Left hindlimb (tissue), 1 donor: ENCODE results near the gene CERK.

Experiments
- DNase-seq: peaks from one replicate; pipeline ENCODE4 v3.0.0-alpha.2; 2018

Gene CERK

GRCh38 chr22:46676881-46677280 is 61.2 kb downstream of the CERK start:
- no peak for DNase-seq

GRCh38 chr22:46676479-46676878 is 61.6 kb downstream of the CERK start:
- no peak for DNase-seq

- no peak for DNase-seq
These were observed 62.1 kb downstream of the CERK start for GRCh38 chr22:46675938-46676337.

- no peak for DNase-seq
These were observed 62.6 kb downstream of the CERK start for GRCh38 chr22:46675479-46675878.

- no peak for DNase-seq
These were observed 63.1 kb downstream of the CERK start for GRCh38 chr22:46674906-46675305.

GRCh38 chr22:46674367-46674781 is 63.7 kb downstream of the CERK start:
- DNase-seq: peak; percentile 71

GRCh38 chr22:46673662-46674236 is 64.3 kb downstream of the CERK start:
- DNase-seq: no peak

- no peak for DNase-seq
These were observed 64.8 kb downstream of the CERK start for GRCh38 chr22:46673205-46673604.

- DNase-seq: no peak
These were observed 65.3 kb downstream of the CERK start for GRCh38 chr22:46672731-46673130.

- no peak for DNase-seq
These were observed 66.1 kb downstream of the CERK start for GRCh38 chr22:46671824-46672432.

GRCh38 chr22:46669201-46669600 is 68.9 kb downstream of the CERK start:
- DNase-seq: no peak

GRCh38 chr22:46668116-46668515 is 69.9 kb downstream of the CERK start:
- no peak for DNase-seq

GRCh38 chr22:46667245-46667623 is 70.8 kb downstream of the CERK start:
- DNase-seq: no peak

GRCh38 chr22:46666577-46667244 is 71.3 kb downstream of the CERK start:
- no peak for DNase-seq

- DNase-seq: no peak
These were observed 72.2 kb downstream of the CERK start for GRCh38 chr22:46665751-46666280.

- DNase-seq: no peak
These were observed 72.8 kb downstream of the CERK start for GRCh38 chr22:46665151-46665695.

- DNase-seq: no peak
These were observed 73.7 kb downstream of the CERK start for GRCh38 chr22:46664301-46664855.

- DNase-seq: no peak
These were observed 74.5 kb downstream of the CERK start for GRCh38 chr22:46663436-46664100.

GRCh38 chr22:46663001-46663400 is 75.1 kb downstream of the CERK start:
- no peak for DNase-seq

GRCh38 chr22:46662226-46662625 is 75.8 kb downstream of the CERK start:
- DNase-seq: no peak

- no peak for DNase-seq
These were observed 76.7 kb downstream of the CERK start for GRCh38 chr22:46661221-46661851.

- no peak for DNase-seq
These were observed 77.3 kb downstream of the CERK start for GRCh38 chr22:46660604-46661201.
